Neuronal stem cell (in vitro differentiated cells): ENCODE results near the gene NPDC1.

Source experiments
- DNase-seq: peaks from one replicate; pipeline ENCODE4 v3.0.0-alpha.2; 2013; ENCODE audit warnings: low spot score
- H2AFZ ChIP-seq: one replicate; pipeline ENCODE4 v1.6.1; 2013; ENCODE audit warnings: mild to moderate bottlenecking, low read length, inconsistent platforms
- H2AK5ac ChIP-seq: 2 replicates; pipeline ENCODE4 v1.6.1; 2013; ENCODE audit warnings: low read depth, mild to moderate bottlenecking, inconsistent platforms, low read length, moderate library complexity, mixed read lengths
- H2BK120ac ChIP-seq: 2 replicates; pipeline ENCODE4 v1.6.1; 2013; ENCODE audit warnings: low read depth, mild to moderate bottlenecking, inconsistent platforms, low read length, moderate library complexity, mixed read lengths
- H2BK12ac ChIP-seq: one replicate; pipeline ENCODE4 v1.6.1; 2013; ENCODE audit warnings: low read length, inconsistent platforms
- H2BK15ac ChIP-seq: 2 replicates; pipeline ENCODE4 v1.6.1; 2013; ENCODE audit warnings: mild to moderate bottlenecking, low read length, inconsistent platforms, mixed read lengths
- H2BK5ac ChIP-seq: one replicate; pipeline ENCODE4 v1.6.1; 2013; ENCODE audit warnings: inconsistent platforms, mild to moderate bottlenecking, low read length, moderate library complexity
- H3K14ac ChIP-seq: one replicate; pipeline ENCODE4 v1.6.1; 2013; ENCODE audit warnings: low read length, inconsistent platforms
- H3K18ac ChIP-seq: 2 replicates; pipeline ENCODE4 v1.6.1; 2013; ENCODE audit warnings: low read length, inconsistent platforms
- H3K23ac ChIP-seq: 2 replicates; pipeline ENCODE4 v1.6.1; 2013; ENCODE audit warnings: low read depth, mild to moderate bottlenecking, mixed read lengths, low read length, inconsistent platforms; ENCODE audit not compliant: poor library complexity
- H3K27ac ChIP-seq: replicated peaks from 3 replicates; pipeline ENCODE4 v1.5.1; 2013; ENCODE audit warnings: low read length, inconsistent platforms
- H3K27me3 ChIP-seq, 3 experiments: 2 replicates each; pipeline ENCODE4 v1.6.1; 2013; ENCODE audit warnings: low read length in 3 of 3, mild to moderate bottlenecking in 2 of 3, inconsistent platforms in 1 of 3, low read depth in 1 of 3, mixed read lengths in 1 of 3, moderate library complexity in 1 of 3; ENCODE audit not compliant: control insufficient read depth in 3 of 3, insufficient read depth in 3 of 3
- H3K36me3 ChIP-seq, 2 donors: replicated peaks in 1 of 2; 2 replicates each; pipeline ENCODE4 v1.6.1; 2013; ENCODE audit warnings: low read length in 2 of 2; ENCODE audit not compliant: control insufficient read depth in 2 of 2, insufficient read depth in 2 of 2
- H3K4ac ChIP-seq: 2 replicates; pipeline ENCODE4 v1.6.1; 2013; ENCODE audit warnings: inconsistent platforms, mild to moderate bottlenecking, low read length, moderate library complexity
- H3K4me1 ChIP-seq, 2 donors: 1 replicate in 1 of 2; 2 replicates in 1 of 2; pipeline ENCODE4 v1.6.1; 2013; ENCODE audit warnings: low read length in 2 of 2, low read depth in 1 of 2; ENCODE audit not compliant: control insufficient read depth in 2 of 2, insufficient read depth in 1 of 2
- H3K4me2 ChIP-seq: one replicate; pipeline ENCODE4 v1.6.1; 2013; ENCODE audit warnings: mild to moderate bottlenecking, low read length, inconsistent platforms; ENCODE audit not compliant: insufficient read depth, poor library complexity, severe bottlenecking
- H3K4me3 ChIP-seq, 2 donors: 2 replicates each; pipeline ENCODE4 v1.5.1; 2013; ENCODE audit warnings: low read length in 2 of 2, mild to moderate bottlenecking in 2 of 2, inconsistent platforms in 1 of 2, moderate library complexity in 1 of 2
- H3K79me1 ChIP-seq: one replicate; pipeline ENCODE4 v1.6.1; 2013; ENCODE audit warnings: low read depth, mild to moderate bottlenecking, inconsistent platforms, low read length, moderate library complexity
- H3K9ac ChIP-seq: one replicate; pipeline ENCODE4 v1.6.1; 2013; ENCODE audit warnings: mild to moderate bottlenecking, low read depth, low read length, inconsistent platforms; ENCODE audit not compliant: poor library complexity
- H3K9me3 ChIP-seq, 2 donors: replicated peaks in 1 of 2; 2 replicates each; pipeline versions ENCODE3 to v1.6.1; 2013; ENCODE audit warnings: low read length in 2 of 2, mild to moderate bottlenecking in 2 of 2, inconsistent platforms in 1 of 2, low read depth in 1 of 2, mixed read lengths in 1 of 2, moderate library complexity in 1 of 2; ENCODE audit not compliant: control insufficient read depth in 2 of 2, insufficient read depth in 1 of 2
- H4K8ac ChIP-seq: one replicate; pipeline ENCODE4 v1.6.1; 2013; ENCODE audit warnings: low read depth, mild to moderate bottlenecking, inconsistent platforms, low read length, moderate library complexity
- H4K91ac ChIP-seq: one replicate; pipeline ENCODE4 v1.6.1; 2013; ENCODE audit warnings: low read length, low read depth, mild to moderate bottlenecking, inconsistent platforms; ENCODE audit not compliant: poor library complexity
- WGBS, 2 donors: extraction: QIAGEN DNeasy Blood & Tissue Kit; methylation state at CpG; one replicate each; pipeline ENCODE4 v1.1.7; 2013; ENCODE audit warnings: missing lambda C conversion rate in 2 of 2, mixed read lengths in 1 of 2; ENCODE audit not compliant: insufficient read length in 2 of 2, insufficient replicate concordance in 1 of 2; ENCODE audit errors: extremely low coverage in 2 of 2; 5-methylcytosine and 5-hydroxymethylcytosine counted together

The NPDC1 gene

DNA sequence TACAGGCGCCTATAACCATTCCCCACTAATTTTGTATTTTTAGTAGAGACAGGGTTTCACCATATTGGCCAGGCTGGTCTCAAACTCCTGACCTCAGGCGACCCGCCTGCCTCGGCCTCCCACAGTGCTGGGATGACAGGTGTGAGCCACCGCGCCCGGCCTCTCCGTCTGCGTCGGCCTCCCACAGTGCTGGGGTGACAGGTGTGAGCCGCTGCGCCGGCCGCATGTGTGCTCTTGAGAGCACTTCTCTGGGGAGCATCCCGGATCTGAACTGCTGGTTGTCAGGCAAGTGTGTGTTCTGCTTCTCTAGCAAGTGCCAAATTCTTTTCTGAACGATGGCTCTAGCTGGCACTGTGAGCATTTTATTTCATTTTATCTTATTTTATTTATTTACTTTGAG, 11.6 kb upstream of the NPDC1 start:
- no peak overlapping the region for H2BK15ac ChIP-seq

DNA sequence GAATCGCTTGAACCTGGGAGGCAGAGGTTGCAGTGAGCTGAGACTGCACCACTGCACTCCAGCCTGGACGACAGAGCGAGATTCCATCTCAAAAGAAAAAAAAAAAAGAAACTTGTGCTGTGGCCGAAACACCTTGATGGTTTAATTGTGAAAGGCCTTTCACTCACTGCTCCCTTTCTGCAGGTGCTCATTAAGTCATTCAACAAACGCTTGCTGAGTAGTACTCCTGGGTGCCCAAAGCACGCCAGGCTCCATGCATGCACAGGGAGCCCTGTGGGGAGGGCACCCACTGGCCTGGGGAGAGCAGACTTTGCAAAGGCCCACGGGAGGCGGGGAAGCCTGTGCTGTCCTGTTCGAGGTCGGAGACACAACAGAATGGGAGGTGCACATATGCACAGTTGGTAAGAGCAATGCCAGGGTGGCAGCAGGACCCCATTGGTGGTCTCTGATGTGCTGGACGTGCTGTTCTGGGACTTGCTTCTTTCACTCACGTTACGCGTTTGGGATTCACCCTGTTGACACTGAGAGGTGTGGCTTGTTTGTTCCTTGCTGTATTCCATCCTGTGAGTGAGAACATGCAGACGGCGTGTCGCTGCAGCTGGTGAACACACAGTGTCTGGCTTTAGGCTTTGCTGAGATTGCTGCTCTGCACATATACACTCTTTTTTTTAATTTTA, 10.9 kb upstream of the NPDC1 start:
- no peak overlapping the region for H4K91ac ChIP-seq
- peak overlapping the region; percentile 48 for H3K23ac ChIP-seq
- H2AK5ac ChIP-seq = peak overlapping the region; percentile 97
- no peak overlapping the region for H3K4ac ChIP-seq
- H3K4me2 ChIP-seq = no peak overlapping the region
- H2BK5ac ChIP-seq = no peak overlapping the region
- H3K27me3 ChIP-seq = peaks cover 17 to 63% (median 41%) of the 10 kb centered on the region in 3 experiments
- peaks cover 0 to 1% of the 10 kb centered on the region in 2 donors for H3K9me3 ChIP-seq
- no CpG with 5 or more reads among the region's 17 CpGs for WGBS, 2 donors
- no peak overlapping the region for H3K9ac ChIP-seq
- no peak overlapping the region for H2BK15ac ChIP-seq
- no peak overlapping the region for H3K4me3 ChIP-seq
- H2BK12ac ChIP-seq = no peak overlapping the region
- no peaks in the 10 kb centered on the region for H3K36me3 ChIP-seq
- no peak overlapping the region for H2BK120ac ChIP-seq
- peak overlapping the region; percentile 89 for H3K14ac ChIP-seq
- no peak overlapping the region for H2AFZ ChIP-seq
- peaks cover 2% of the 10 kb centered on the region for H3K79me1 ChIP-seq
- H3K4me1 ChIP-seq = peaks cover 8 to 13% of the 10 kb centered on the region in 2 donors
- no peak overlapping the region for H3K18ac ChIP-seq
- H3K27ac ChIP-seq = no peak overlapping the region
- DNase-seq = no peak
- no peak overlapping the region for H4K8ac ChIP-seq

More for the DNA sequence above, 11.6 kb upstream of the NPDC1 start:
- H3K36me3 ChIP-seq = no peaks in the 10 kb centered on the region
- no peak overlapping the region for H3K18ac ChIP-seq
- no peak for DNase-seq
- no peak overlapping the region for H2AFZ ChIP-seq
- no peak overlapping the region for H2BK12ac ChIP-seq
- no peak overlapping the region for H3K14ac ChIP-seq
- no peak overlapping the region for H4K91ac ChIP-seq
- no CpG with 5 or more reads among the region's 16 CpGs for WGBS, 2 donors
- H2BK120ac ChIP-seq = no peak overlapping the region
- no peak overlapping the region for H3K4ac ChIP-seq
- no peak overlapping the region for H2BK5ac ChIP-seq
- no peak overlapping the region for H3K4me3 ChIP-seq
- H3K4me1 ChIP-seq = peaks cover 8 to 13% of the 10 kb centered on the region in 2 donors
- peaks cover 2% of the 10 kb centered on the region for H3K79me1 ChIP-seq
- H3K9me3 ChIP-seq = peaks cover 0 to 1% of the 10 kb centered on the region in 2 donors
- H3K27ac ChIP-seq = no peak overlapping the region
- no peak overlapping the region for H3K4me2 ChIP-seq
- no peak overlapping the region for H3K23ac ChIP-seq
- peaks cover 17 to 56% (median 34%) of the 10 kb centered on the region in 3 experiments for H3K27me3 ChIP-seq
- H4K8ac ChIP-seq = no peak overlapping the region
- no peak overlapping the region for H2AK5ac ChIP-seq
- H3K9ac ChIP-seq = no peak overlapping the region

DNA sequence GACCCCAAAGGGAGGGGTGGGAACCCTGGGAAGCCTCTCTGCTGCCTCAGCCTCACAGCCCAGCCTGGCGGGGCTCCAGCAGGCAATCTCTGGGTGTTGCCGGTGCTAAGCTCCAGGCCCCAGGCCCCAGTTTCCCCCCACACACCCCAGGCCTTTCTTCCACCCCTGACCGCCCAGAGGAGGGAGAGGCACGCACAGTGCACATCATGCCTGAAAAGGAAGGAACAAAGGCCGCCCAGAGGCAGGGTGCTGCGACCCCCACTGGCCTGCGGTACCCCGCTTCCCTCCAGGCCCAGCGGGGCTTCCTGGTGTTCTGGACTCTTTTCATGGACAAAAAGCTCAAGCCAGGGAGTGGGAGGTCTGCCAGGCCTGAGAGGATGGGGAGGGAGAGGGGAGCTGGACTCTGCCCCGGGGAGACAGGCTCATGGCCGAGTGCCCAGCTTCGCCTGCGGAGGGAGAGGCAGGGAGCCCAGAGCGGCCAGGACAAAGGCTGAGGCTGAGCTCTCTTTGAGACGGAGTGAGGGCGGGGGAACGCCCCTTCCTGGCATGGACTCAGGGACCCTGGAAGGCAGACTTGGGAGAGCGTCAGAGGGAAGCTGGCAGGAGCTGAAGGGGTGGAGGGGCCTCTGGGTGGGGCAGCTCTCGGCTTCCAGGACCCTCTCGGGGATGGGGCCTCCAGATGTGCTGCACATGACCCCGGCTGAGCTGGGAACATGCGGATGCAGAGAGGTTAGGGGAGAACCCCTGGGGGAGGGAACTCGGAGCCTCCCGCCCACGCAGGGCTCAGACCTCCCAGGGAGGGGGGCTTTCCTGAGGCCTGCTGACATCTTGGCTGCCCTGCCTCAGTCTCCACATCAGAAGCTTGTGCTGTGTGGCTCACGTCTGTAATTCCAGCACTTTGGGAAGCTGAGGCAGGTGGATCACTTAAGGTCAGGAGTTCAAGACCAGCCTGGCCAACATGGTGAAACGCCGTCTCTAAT, 9.7 kb upstream of the NPDC1 start:
- no peak overlapping the region for H3K4me2 ChIP-seq
- peak overlapping the region; percentile 76 for H3K18ac ChIP-seq
- no peak overlapping the region for H2BK5ac ChIP-seq
- H4K91ac ChIP-seq = no peak overlapping the region
- H3K4me1 ChIP-seq = peaks cover 8 to 13% of the 10 kb centered on the region in 2 donors
- peak overlapping the region; percentile 81 for H3K9ac ChIP-seq
- peak overlapping the region; percentile 38 for H3K14ac ChIP-seq
- no CpG with 5 or more reads among the region's 28 CpGs for WGBS, 2 donors
- H3K27me3 ChIP-seq = peaks cover 17 to 75% (median 53%) of the 10 kb centered on the region in 3 experiments
- H2BK120ac ChIP-seq = no peak overlapping the region
- no peak overlapping the region for H4K8ac ChIP-seq
- DNase-seq = no peak
- peak overlapping the region; percentile 73 for H2BK12ac ChIP-seq
- H2BK15ac ChIP-seq = peak overlapping the region; percentile 96
- peaks cover 0 to 1% of the 10 kb centered on the region in 2 donors for H3K9me3 ChIP-seq
- no peaks in the 10 kb centered on the region for H3K36me3 ChIP-seq
- H2AFZ ChIP-seq = peak overlapping the region; percentile 90
- no peak overlapping the region for H3K23ac ChIP-seq
- H3K79me1 ChIP-seq = peaks cover under 1% of the 10 kb centered on the region
- no peak overlapping the region for H3K4ac ChIP-seq
- no peak overlapping the region for H3K27ac ChIP-seq
- no peak overlapping the region for H3K4me3 ChIP-seq
- peak overlapping the region; percentile 94 for H2AK5ac ChIP-seq
